Ammon's horn (tissue), 1 donor: ENCODE data around the gene PPP1R14D.

ENCODE experiments used
- DNase-seq: peaks from one replicate; pipeline ENCODE4 v3.0.0-alpha.2; 2016; ENCODE audit warnings: low spot score

PPP1R14D gene

DNA sequence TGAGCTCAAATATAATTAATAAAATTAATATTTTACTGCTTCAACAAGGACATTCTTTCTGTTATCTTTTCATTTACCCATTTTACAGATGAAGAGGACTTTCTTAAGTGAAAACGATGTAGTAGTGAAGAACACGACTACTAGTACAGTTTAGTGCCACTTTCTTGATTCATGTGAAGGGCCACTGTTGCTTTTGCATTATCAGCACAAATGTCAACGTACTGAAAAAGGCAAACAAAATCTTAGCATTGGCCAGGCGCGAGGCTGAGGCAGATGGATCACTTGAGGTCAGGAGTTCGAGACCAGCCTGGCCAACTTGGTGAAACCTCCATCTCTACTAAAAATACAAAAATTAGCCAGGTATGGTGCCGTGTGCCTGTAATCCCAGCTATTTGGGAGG, 9.5 kb downstream of the PPP1R14D start:
- DNase-seq: no peak

GRCh38 chr15:40815042-40815698, 13.3 kb downstream of the PPP1R14D start:
- peak; percentile 37 for DNase-seq

DNA sequence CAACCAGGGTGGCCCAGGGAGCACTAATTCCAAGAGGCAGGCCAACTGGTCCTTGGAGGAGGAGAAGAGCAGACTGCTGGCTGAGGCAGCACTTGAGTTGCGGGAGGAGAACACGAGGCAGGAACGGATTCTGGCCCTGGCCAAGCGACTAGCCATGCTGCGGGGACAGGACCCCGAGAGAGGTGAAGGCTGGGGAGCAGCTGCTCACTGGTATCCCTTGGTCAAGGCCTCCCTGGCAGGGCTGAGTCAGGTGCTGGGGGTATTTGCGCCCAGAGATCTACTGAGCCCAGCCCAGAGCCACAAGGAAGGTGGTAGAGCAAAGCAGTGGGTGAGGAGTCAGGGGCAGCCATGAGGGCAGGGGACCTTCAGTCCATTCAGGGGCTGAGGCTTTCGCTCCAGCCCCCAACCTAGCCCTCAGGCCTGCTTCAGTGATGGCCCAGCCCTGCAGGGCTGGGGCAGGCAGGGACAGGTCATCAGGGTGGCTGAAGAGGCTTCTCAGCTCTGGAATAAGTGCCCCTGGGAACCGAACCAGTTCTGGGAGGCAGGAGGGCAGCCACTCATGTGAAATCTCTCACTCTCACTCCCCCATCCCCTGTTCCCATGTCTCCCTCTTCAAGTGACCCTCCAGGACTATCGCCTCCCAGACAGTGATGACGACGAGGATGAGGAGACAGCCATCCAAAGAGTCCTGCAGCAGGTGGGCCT, 15.6 kb downstream of the PPP1R14D start:
- DNase-seq: no peak

- DNase-seq: no peak
Measured at GRCh38 chr15:40808861-40809450, 19.6 kb downstream of the PPP1R14D start.

DNA sequence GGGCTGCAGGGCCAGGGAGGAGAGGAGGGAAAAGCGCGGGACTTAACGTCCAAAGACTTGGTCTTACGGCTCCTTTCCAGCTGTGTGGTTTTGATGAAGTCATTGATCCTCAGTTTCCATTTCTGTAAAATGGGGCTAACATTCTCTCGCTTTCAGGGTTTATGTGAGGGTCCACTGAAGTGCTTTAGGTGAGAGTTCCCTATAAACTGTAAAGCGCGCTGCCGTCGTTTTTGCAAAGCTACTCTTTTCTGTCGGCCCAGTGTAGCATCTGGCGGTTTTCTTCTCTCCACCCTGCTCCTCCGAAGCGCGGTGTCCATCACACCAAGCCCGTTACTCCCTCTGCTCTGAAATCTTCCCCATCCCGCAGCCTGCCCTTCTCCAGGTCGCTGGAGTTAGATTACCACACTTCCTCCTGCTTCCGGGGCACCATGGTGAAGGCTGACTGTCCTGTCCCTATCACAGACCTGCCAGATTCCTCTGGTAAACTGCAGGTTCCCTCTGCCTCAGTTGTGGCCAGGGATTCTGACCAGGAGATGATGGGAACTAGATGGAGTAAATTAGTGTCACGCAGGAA, 20.5 kb downstream of the PPP1R14D start:
- DNase-seq: no peak

DNA sequence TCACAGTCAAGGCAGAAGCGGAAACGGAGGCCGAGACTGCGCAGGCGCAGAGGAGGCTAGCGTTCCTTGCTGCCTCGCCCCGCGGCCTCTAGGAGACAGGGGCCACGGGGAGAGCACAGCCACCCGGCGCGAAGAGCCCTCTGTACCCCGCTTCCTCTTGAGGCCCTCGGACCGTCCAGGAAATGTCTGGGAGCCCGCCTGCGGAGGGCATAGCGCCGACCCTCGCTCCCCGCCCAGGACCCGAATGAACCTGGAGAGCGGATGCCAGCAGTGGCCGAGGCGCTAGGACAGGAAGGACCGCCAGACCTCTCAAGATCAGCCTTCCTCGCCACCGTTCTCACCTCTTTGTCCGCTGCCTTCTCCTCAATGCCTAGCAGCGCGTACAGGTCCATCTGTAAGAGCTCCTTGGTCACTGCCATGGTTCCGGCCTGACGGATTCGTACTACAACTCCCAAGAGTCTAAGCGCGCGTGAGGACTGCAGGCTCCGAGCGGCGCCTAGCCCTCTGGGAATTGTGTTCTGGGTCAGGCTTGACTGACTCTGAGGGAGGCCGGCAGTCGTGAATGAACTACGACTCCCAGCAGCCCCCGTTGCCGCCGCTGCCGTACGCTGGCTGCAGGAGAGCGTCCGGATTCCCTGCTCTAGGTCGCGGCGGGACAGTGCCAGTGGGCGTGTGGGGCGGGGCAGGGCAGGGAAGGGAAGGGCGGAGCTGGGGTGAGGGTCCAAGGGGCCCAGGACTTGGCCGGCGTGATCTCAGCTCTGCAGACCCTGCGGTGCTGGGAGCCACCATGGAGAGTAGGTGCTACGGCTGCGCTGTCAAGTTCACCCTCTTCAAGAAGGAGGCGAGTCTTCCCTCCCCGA, 21.2 kb downstream of the PPP1R14D start, which contains the start of the genes DNAJC17 and ZFYVE19:
Gene DNAJC17, minus strand, starts transcription at position 446 of the 860 bp plus-strand sequence. Its CDS starts 27 bp downstream, at position 419.
Gene ZFYVE19, plus strand, starts transcription at position 62 of the 860 bp plus-strand sequence. Its CDS starts 501 bp downstream, at position 563.
- DNase-seq: peak; percentile 100

- no peak for DNase-seq
Measured at GRCh38 chr15:40806672-40807027, 21.9 kb downstream of the PPP1R14D start.

DNA sequence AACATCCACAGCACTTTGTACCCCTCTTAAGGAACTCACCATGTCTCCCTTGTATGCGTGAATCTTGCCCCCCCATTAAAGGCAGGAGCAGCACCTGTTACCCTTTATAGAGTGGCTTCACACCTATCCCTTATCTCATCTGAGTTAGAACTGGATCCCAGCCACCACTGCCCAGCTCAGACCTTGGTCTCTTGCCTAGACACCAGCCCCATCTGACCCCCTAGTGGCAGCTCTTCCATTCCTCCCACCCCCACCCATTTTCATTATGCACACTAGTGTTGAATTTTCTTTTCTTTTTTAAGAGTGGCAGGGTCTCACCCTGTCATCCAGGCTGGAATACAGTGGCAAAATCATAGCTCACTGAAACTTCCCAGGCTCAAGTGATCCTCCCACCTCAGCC, 24.8 kb downstream of the PPP1R14D start:
- DNase-seq: no peak

DNA sequence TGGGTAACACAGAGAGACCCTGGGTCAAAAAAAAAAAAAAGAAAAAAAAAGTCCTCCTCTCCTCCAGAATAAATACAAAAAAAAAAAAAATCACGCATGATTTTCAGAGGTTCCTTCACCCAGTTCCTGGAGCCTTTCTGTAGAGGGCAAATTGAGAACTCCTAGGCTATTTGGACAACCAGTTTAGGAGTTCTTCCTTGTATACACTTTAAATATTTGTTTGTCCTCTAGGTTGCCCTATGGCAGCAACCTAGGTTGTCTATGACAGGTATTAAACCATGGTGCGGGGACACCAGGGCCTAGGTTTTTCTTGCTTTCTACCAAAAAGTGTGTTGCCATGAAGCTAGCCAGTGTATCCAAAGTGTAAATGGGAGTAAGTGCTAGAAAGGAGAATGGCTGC, 25.4 kb downstream of the PPP1R14D start:
- DNase-seq: no peak

DNA sequence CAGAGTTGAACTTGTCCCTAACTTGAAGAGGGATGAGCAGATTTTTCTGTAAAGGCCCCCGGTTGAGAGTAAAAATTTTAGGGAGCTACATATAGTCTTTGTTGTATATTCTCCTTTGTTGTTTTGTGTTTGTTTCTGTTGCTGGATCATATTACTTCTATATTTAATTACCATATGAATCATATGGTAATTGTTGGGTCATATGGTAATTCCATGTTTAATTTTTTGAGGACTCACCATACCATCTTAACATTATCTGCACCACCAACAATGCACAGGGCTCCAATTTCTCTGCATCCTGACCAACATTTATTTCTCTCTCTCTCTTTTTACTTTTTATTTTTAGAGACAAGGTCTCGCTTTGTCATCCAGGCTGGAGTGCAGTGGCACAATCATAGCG, 29.0 kb downstream of the PPP1R14D start:
- DNase-seq: no peak

GRCh38 chr15:40796512-40796911, 32.0 kb downstream of the PPP1R14D start:
- no peak for DNase-seq

- no peak for DNase-seq
Measured at GRCh38 chr15:40796041-40796440, 32.5 kb downstream of the PPP1R14D start.

DNA sequence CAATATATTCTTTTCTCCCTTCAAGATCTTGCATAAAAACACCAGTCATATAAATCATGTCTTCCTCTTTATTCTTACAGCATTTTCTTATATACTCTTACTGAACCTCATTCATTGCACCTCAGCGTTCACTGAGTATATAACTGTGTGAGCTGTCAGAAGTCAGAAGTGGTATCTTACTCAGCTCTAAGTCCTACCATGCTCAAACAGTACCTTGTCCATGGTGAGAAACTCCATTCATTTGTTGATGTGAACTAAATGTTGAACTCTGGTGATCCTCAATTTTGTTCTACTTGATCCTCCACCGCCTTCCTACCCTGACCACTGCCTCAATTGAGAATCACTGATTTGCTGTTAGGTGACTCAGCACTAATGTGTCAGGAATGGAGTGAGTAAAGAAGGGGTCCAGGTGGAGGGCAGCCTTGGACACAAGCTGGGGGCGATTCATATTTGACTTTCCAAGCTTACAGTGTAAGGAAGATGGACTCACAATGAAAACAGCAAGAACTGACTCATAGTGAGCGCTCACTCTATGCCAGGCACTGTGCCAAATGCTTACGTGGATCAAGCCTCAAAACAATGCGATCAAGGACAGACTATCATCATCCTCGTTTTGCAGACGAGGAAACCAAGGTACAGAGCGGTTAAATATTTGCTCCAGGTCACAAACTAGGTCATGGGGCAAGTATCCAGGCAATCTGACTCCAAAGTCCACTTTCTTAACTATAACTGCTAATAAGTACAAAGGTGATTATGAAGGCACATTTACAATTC, 35.1 kb downstream of the PPP1R14D start:
- no peak for DNase-seq

- DNase-seq: no peak
Measured at GRCh38 chr15:40792394-40792793, 36.1 kb downstream of the PPP1R14D start.

DNA sequence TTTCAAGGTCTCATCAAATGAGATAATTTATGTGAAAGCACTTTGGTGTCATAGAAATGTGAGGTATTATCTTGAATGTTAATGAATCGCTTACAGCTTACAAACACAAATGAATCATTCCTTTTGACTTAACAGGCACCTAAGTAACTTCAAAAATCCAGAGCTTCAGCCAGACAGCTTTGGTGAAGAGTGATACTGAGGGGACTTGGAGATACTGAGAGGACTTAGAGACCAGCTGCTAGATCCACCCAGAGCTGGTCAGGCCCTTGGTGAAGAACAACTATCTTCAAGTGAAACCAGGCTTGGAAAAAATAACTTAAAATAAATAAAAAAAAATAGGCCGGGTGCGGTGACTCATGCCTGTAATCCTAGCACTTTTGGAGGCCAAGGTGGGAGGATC, 37.8 kb downstream of the PPP1R14D start:
- DNase-seq: no peak

GRCh38 chr15:40789999-40790398, 38.5 kb downstream of the PPP1R14D start:
- no peak for DNase-seq

DNA sequence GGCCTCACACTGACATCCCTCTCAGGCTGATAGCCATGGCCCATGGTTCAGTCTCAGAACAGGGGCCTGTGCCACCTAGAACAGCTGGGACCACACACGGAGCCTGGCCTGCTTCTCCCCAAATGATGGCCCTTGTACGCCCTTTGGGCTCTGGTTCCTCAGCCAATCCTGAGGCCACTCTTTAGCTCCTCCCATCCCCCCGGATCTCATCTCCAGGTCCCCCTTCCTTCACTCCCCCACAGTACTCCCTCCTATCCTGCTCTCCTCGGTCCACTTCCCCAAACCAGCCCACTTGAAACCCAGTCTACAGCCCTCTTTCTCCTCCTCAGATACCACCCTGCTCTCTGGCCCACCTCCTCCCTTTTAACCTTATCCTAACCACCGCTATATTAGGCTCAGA, 39.4 kb downstream of the PPP1R14D start:
- DNase-seq: no peak

- no peak for DNase-seq
Measured at GRCh38 chr15:40787991-40788390, 40.5 kb downstream of the PPP1R14D start.

DNA sequence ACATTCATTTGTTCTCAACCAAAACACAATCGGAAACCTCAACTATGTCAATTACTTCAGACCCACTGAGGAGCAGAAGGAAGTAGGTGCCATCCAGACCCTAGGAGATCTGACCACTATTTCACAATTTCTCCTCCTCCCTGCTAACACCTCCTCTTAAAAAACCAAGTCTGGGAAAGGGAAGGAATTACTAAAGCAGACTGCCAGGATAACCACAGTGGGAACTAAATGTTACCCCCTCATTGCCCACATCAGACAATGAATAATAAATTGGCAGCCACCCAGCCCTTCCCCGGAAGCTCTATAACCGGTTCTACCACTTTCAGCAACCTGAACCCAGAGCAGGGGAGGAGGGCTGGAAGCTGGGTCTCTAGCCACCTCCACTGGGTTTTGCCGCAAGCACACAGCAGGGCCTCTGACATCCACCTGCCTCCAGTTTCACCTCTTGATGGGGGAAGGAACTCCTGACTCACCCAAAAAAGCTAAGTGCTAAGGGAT, 41.1 kb downstream of the PPP1R14D start:
- no peak for DNase-seq

GRCh38 chr15:40785814-40786213, 42.7 kb downstream of the PPP1R14D start:
- DNase-seq: no peak

GRCh38 chr15:40785164-40785563, 43.3 kb downstream of the PPP1R14D start:
- DNase-seq: no peak
